HepG2 (cell line): ENCODE data around the gene OR11A1. TPM values are rescaled to one million over a fixed set of nuclear protein-coding genes. Genes with fewer than 3 reads are reported as not detected.
"Not testable (repeated sequence)": the region's sequence is repeated elsewhere in the genome, so short reads cannot be mapped to it uniquely, and the experiment has no call there.

ENCODE experiments used
- ATAC-seq: fragments of 200-7000 bp; cut with Tn5 transposase; 3 replicates; pipeline ENCODE4 v1.9.1; 2020; ENCODE audit warnings: mild to moderate bottlenecking, moderate library complexity
- BruUV-seq: library from RNA; stranded (reverse); fragments of 400-500 nt; replicated peaks from 2 replicates; lab custom pipeline; 2021; lab: Mats Ljungman, UMichigan
- CTCF ChIA-PET: fragments of 300-600 bp; formaldehyde crosslinking; extraction: SDS; loops from one replicate; lab custom pipeline; 2021; ENCODE audit warnings: low total read pairs, inconsistent platforms, low intra/inter-chr PET ratio; lab: Yijun Ruan, JAX
- POLR2A ChIA-PET: fragments of 350-600 bp; sonication (Branson Sonifier 250); formaldehyde crosslinking; loops from one replicate; lab custom pipeline; 2020; ENCODE audit warnings: antibody characterized with exemption, inconsistent platforms; lab: Yijun Ruan, JAX
- DNase-seq: peaks from one replicate; pipeline ENCODE4 v3.0.0-alpha.2; 2015; ENCODE audit warnings: low spot score
- FAIRE-seq: peaks from 3 replicates; lab custom pipeline; 2011; peaks lifted over from hg19 to GRCh38; lab: Jason Lieb, UNC
- H2AFZ ChIP-seq: one replicate; pipeline ENCODE4 v1.6.1; 2011; ENCODE audit warnings: low read length, inconsistent platforms
- H3K27ac ChIP-seq: fragments of 300-600 bp; 3 replicates; pipeline ENCODE4 v1.8.0; 2011; ENCODE audit warnings: mixed run types, mild to moderate bottlenecking, mixed read lengths, low read length, inconsistent platforms; ENCODE audit not compliant: insufficient read depth; ENCODE audit errors: extremely low read length
- H3K27me3 ChIP-seq, 2 experiments: fragments of 200-600 bp in 1 of 2; 2 replicates in 1 of 2; 3 replicates in 1 of 2; pipeline versions ENCODE4 v1.6.0 to v1.8.0; 2011; ENCODE audit warnings: low read length in 2 of 2, mild to moderate bottlenecking in 2 of 2, moderate library complexity in 2 of 2, inconsistent platforms in 1 of 2; ENCODE audit not compliant: insufficient read depth in 2 of 2, control insufficient read depth in 1 of 2
- H3K36me3 ChIP-seq, 2 experiments: fragments of 200-600 bp in 1 of 2; replicated peaks in 1 of 2; 2 replicates in 1 of 2; 3 replicates in 1 of 2; pipeline versions ENCODE4 v1.5.1 to v1.8.0; 2011; ENCODE audit warnings: low read length in 2 of 2, inconsistent platforms in 1 of 2; ENCODE audit not compliant: insufficient read depth in 2 of 2, control insufficient read depth in 1 of 2
- H3K4me1 ChIP-seq: 2 replicates; pipeline ENCODE4 v1.5.1; 2012; ENCODE audit warnings: low read length, inconsistent platforms; ENCODE audit not compliant: insufficient read depth
- H3K4me2 ChIP-seq: 2 replicates; pipeline ENCODE4 v1.6.0; 2011; ENCODE audit warnings: low read depth, low read length, inconsistent platforms
- H3K4me3 ChIP-seq, 3 experiments: fragments of 200-600 bp in 1 of 3; sonication (generic), shearing (Covaris generic) in 1 of 3; replicated peaks in 1 of 3; 2 replicates each; pipeline ENCODE4 v1.5.1; 2011 to 2016; ENCODE audit warnings: low read length in 3 of 3, inconsistent platforms in 2 of 3, low read depth in 2 of 3, mild to moderate bottlenecking in 2 of 3, control low read depth in 1 of 3, mixed read lengths in 1 of 3; ENCODE audit not compliant: insufficient read depth in 1 of 3
- H3K79me2 ChIP-seq: one replicate; pipeline ENCODE4 v1.6.1; 2011; ENCODE audit warnings: low read length, inconsistent platforms; ENCODE audit not compliant: insufficient read depth
- H3K9ac ChIP-seq: 2 replicates; pipeline ENCODE4 v1.6.0; 2011; ENCODE audit warnings: mild to moderate bottlenecking, low read depth, low read length, inconsistent platforms; ENCODE audit not compliant: insufficient read depth
- H3K9me3 ChIP-seq: 2 replicates; pipeline ENCODE4 v1.5.1; 2012; ENCODE audit warnings: mild to moderate bottlenecking, low read length
- H4K20me1 ChIP-seq: 2 replicates; pipeline ENCODE4 v1.6.0; 2011; ENCODE audit warnings: inconsistent platforms, mild to moderate bottlenecking, low read length, moderate library complexity; ENCODE audit not compliant: insufficient read depth
- HCFC1 ChIP-seq: fragments of 150-350 bp; IDR thresholded peaks from 2 replicates; pipeline ENCODE4 v1.6.1; 2014; ENCODE audit warnings: low read depth, low read length
- STAG1 ChIP-seq: sonication (generic); formaldehyde crosslinking; IDR thresholded peaks from 2 replicates; pipeline ENCODE4 v1.4.0; 2020; ENCODE audit warnings: missing genetic modification reagents
- ZFP1 ChIP-seq: IDR thresholded peaks from 2 replicates; pipeline ENCODE4 v1.6.1; 2016
- ZNF83 ChIP-seq: sonication (generic); formaldehyde crosslinking; IDR thresholded peaks from 2 replicates; pipeline ENCODE4 v1.4.0; 2020; ENCODE audit warnings: missing genetic modification reagents, mild to moderate bottlenecking, borderline replicate concordance
- WGBS: methylation state at CpG from one replicate; pipeline ENCODE4 v1.1.6; 2017; ENCODE audit warnings: low lambda C conversion rate; 5-methylcytosine and 5-hydroxymethylcytosine counted together
- in situ Hi-C: cut with HindIII; loops from 2 replicates; pipeline ENCODE4 v1.10.0; 2017; ENCODE audit warnings: low pct_unique_long_range_greater_than_20kb; ENCODE audit not compliant: extremely low pct_ligation_motif_present
- intact Hi-C: fragments of 100-400 bp; cut with micrococcal nuclease; formaldehyde crosslinking; loops from one replicate; pipeline ENCODE4 v1.10.0; 2022; ENCODE audit not compliant: unreplicated experiment
- polyA plus RNA-seq, 8 experiments: library from polyadenylated mRNA; depleted of rRNA in 3 of 8; stranded (reverse) in 7 of 8; unstranded in 1 of 8; fragments of >200 nt; fragmentation: Illumina TruSeq in 4 of 8; extraction: Trizol in 4 of 8; gene quantifications; 2 replicates each; pipeline versions ENCODE4 v1.2.1 to v1.2.3, GENCODE V29; 2011 to 2016; ENCODE audit warnings: low read depth in 4 of 8, missing spikeins in 1 of 8, mixed read lengths in 1 of 8; ENCODE audit not compliant: insufficient read depth in 1 of 8
- total RNA-seq, 5 experiments: library from RNA; depleted of rRNA; stranded (reverse); fragments of >200 nt; fragmentation: Illumina TruSeq; extraction: Trizol; gene quantifications; 2 replicates each; pipeline ENCODE4 v1.2.3, GENCODE V29; 2016; ENCODE audit warnings: low read depth in 1 of 5
- TF ChIP-seq, protein P1 (sequence below): sonication (generic); formaldehyde crosslinking; IDR thresholded peaks from 2 replicates; pipeline ENCODE4 v1.5.0; 2020; ENCODE audit warnings: mild to moderate bottlenecking, missing genetic modification reagents, moderate library complexity

OR11A1 gene
- total and polyA plus RNA-seq, 2 of the 13 experiments (the other 11 are each of a cell fraction or from before 2014, with no cell fraction given): not detected

DNA sequence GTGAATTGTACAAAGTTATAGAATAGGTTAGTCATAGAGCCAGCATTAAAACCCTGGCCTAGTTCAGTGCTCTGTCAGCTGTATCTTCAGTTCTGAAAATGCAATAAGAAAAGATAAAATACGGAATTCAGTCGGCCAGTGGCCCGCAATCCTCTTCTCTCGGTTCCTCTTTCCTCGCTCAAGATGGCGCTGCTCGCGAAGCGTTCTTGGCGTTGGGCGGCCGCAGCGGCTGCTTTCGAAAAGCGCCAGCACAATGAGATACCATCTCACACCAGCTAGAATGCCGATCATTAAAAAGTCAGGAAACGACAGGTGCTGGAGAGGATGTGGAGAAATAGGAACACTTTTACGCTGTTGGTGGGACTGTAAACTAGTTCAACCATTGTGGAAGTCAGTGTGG is 20.1 kb downstream of the OR11A1 start:
- H3K79me2 ChIP-seq, POLR2A ChIA-PET, H3K36me3 ChIP-seq, in situ Hi-C loops, H3K4me2 ChIP-seq, CTCF ChIA-PET, BruUV-seq, FAIRE-seq, H3K9me3 ChIP-seq, H4K20me1 ChIP-seq, intact Hi-C loops, DNase-seq, H3K27me3 ChIP-seq, H3K9ac ChIP-seq, ATAC-seq, H2AFZ ChIP-seq, H3K27ac ChIP-seq, H3K4me1 ChIP-seq, H3K4me3 ChIP-seq: not testable (repeated sequence)
- WGBS: 81% methylated on average over 18 of the region's 18 CpGs

DNA sequence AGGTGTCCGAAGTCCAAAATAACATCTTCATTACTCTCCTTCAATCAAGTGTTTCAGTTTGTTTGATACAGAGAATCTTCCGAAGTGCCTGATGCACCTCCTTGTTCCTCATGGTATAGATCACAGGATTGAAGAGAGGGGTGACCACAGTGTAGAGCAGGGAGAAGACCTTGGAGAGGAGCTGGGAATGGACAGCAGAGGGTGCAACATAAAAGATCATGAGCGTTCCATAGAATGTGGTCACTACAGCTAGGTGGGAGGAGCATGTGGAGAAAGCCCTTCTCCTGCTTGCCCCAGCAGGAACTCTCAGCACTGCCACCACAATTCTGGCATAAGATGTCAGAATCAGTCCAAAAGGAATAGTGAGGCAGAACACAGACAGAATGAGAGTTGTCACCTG is 30.2 kb downstream of the OR11A1 start:
- CTCF ChIA-PET: no interaction called here

More for the DNA sequence above, 30.2 kb downstream of the OR11A1 start:
- DNase-seq (peak; percentile 34), FAIRE-seq (no peak), ATAC-seq (peak; percentile 87)
- H3K79me2 ChIP-seq: no peaks in the 10 kb centered on the region
- WGBS: 3% methylated on average over 3 of the region's 3 CpGs
- POLR2A ChIA-PET: no interaction called here
- H3K9me3 ChIP-seq: no peaks in the 10 kb centered on the region
- H2AFZ ChIP-seq: no peak overlapping the region
- in situ Hi-C loops (no loop called here), intact Hi-C loops (loop anchor here (1.0 kb wide), 1 partner anchor 163 kb away; no protein-coding TSS in a partner anchor)
- H3K4me2 ChIP-seq: no peak overlapping the region
- no peaks in the 10 kb centered on the region for H4K20me1 ChIP-seq
- no peaks in the 10 kb centered on the region for H3K36me3 ChIP-seq
- H3K27ac ChIP-seq: no peak overlapping the region
- H3K9ac ChIP-seq: no peak overlapping the region
- no peaks in the 10 kb centered on the region for H3K27me3 ChIP-seq
- no peak for TF ChIP-seq ZFP1 (CRISPR knock-in tag)
- TF ChIP-seq, protein P1, sequence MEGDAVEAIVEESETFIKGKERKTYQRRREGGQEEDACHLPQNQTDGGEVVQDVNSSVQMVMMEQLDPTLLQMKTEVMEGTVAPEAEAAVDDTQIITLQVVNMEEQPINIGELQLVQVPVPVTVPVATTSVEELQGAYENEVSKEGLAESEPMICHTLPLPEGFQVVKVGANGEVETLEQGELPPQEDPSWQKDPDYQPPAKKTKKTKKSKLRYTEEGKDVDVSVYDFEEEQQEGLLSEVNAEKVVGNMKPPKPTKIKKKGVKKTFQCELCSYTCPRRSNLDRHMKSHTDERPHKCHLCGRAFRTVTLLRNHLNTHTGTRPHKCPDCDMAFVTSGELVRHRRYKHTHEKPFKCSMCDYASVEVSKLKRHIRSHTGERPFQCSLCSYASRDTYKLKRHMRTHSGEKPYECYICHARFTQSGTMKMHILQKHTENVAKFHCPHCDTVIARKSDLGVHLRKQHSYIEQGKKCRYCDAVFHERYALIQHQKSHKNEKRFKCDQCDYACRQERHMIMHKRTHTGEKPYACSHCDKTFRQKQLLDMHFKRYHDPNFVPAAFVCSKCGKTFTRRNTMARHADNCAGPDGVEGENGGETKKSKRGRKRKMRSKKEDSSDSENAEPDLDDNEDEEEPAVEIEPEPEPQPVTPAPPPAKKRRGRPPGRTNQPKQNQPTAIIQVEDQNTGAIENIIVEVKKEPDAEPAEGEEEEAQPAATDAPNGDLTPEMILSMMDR (CRISPR knock-in tag): peak; percentile 36; the same call in 1 of the 2 replicates
- TF ChIP-seq ZNF83: no peak
- no peak for TF ChIP-seq HCFC1
- TF ChIP-seq STAG1 (CRISPR knock-in tag): peak; percentile 42
- no peak overlapping the region for H3K4me3 ChIP-seq
- BruUV-seq: no TSS peak
- no peaks in the 10 kb centered on the region for H3K4me1 ChIP-seq
